Adipocyte (in vitro differentiated cells): ENCODE results near the gene TRIM43.
"Not testable (repeated sequence)": the region's sequence is repeated elsewhere in the genome, so short reads cannot be mapped to it uniquely, and the experiment has no call there.

Experiments used
- DNase-seq: peaks from one replicate; pipeline ENCODE4 v3.0.0-alpha.2; 2015; ENCODE audit warnings: low read depth
- H3K27me3 ChIP-seq: replicated peaks from 2 replicates; pipeline ENCODE4 v1.7.0; 2013; ENCODE audit warnings: mild to moderate bottlenecking, low read length, moderate library complexity; ENCODE audit not compliant: control insufficient read depth, insufficient read depth
- H3K36me3 ChIP-seq: 2 replicates; pipeline ENCODE4 v1.7.0; 2013; ENCODE audit warnings: low read length, mild to moderate bottlenecking, moderate library complexity; ENCODE audit not compliant: control insufficient read depth, insufficient read depth, severe bottlenecking
- H3K4me1 ChIP-seq: 2 replicates; pipeline ENCODE4 v1.7.0; 2013; ENCODE audit warnings: mild to moderate bottlenecking, low read length, moderate library complexity; ENCODE audit not compliant: control insufficient read depth, insufficient read depth
- H3K4me3 ChIP-seq: 2 replicates; pipeline ENCODE4 v1.7.0; 2013; ENCODE audit warnings: mild to moderate bottlenecking, low read length, moderate library complexity
- H3K9ac ChIP-seq: 2 replicates; pipeline ENCODE4 v1.7.0; 2013; ENCODE audit warnings: mild to moderate bottlenecking, low read length, moderate library complexity
- H3K9me3 ChIP-seq: 2 replicates; pipeline ENCODE4 v1.7.0; 2013; ENCODE audit warnings: mild to moderate bottlenecking, low read length, moderate library complexity; ENCODE audit not compliant: control insufficient read depth

The TRIM43 gene

GRCh38 chr2:95595012-95595411, 3.2 kb downstream of the TRIM43 start:
- not testable (repeated sequence) for H3K9ac ChIP-seq, H3K4me3 ChIP-seq, DNase-seq

GRCh38 chr2:95601301-95601700, 9.5 kb downstream of the TRIM43 start:
- not testable (repeated sequence) for H3K36me3 ChIP-seq, H3K9ac ChIP-seq, H3K4me1 ChIP-seq, H3K27me3 ChIP-seq, H3K4me3 ChIP-seq, H3K9me3 ChIP-seq, DNase-seq

More at GRCh38 chr2:95595012-95595411, 3.2 kb downstream of the TRIM43 start:
- not testable (repeated sequence) for H3K4me1 ChIP-seq, H3K27me3 ChIP-seq, H3K9me3 ChIP-seq, H3K36me3 ChIP-seq

GRCh38 chr2:95602146-95602545, 10.3 kb downstream of the TRIM43 start:
- not testable (repeated sequence) for H3K36me3 ChIP-seq, DNase-seq, H3K4me1 ChIP-seq, H3K9me3 ChIP-seq, H3K4me3 ChIP-seq, H3K9ac ChIP-seq, H3K27me3 ChIP-seq

GRCh38 chr2:95608356-95608755, 16.6 kb downstream of the TRIM43 start:
- H3K27me3 ChIP-seq, DNase-seq: not testable (repeated sequence)

GRCh38 chr2:95609764-95610163, 18.0 kb downstream of the TRIM43 start:
- H3K9me3 ChIP-seq, H3K9ac ChIP-seq, H3K27me3 ChIP-seq, H3K36me3 ChIP-seq, H3K4me3 ChIP-seq, DNase-seq, H3K4me1 ChIP-seq: not testable (repeated sequence)

More at GRCh38 chr2:95608356-95608755, 16.6 kb downstream of the TRIM43 start:
- H3K36me3 ChIP-seq, H3K9ac ChIP-seq, H3K9me3 ChIP-seq, H3K4me3 ChIP-seq, H3K4me1 ChIP-seq: not testable (repeated sequence)

- not testable (repeated sequence) for H3K4me1 ChIP-seq, H3K9ac ChIP-seq, H3K4me3 ChIP-seq, H3K36me3 ChIP-seq, DNase-seq, H3K9me3 ChIP-seq, H3K27me3 ChIP-seq
Observed at GRCh38 chr2:95613048-95613447, 21.2 kb downstream of the TRIM43 start.

- H3K27me3 ChIP-seq, H3K9me3 ChIP-seq, H3K9ac ChIP-seq, H3K4me1 ChIP-seq, H3K4me3 ChIP-seq, DNase-seq, H3K36me3 ChIP-seq: not testable (repeated sequence)
Observed at GRCh38 chr2:95622728-95623127, 30.9 kb downstream of the TRIM43 start.

GRCh38 chr2:95630987-95631386, 39.2 kb downstream of the TRIM43 start:
- H3K4me3 ChIP-seq, DNase-seq, H3K36me3 ChIP-seq, H3K9me3 ChIP-seq, H3K27me3 ChIP-seq, H3K4me1 ChIP-seq, H3K9ac ChIP-seq: not testable (repeated sequence)

GRCh38 chr2:95633626-95634259, 41.9 kb downstream of the TRIM43 start:
- H3K36me3 ChIP-seq, DNase-seq, H3K9ac ChIP-seq, H3K27me3 ChIP-seq, H3K4me3 ChIP-seq, H3K9me3 ChIP-seq, H3K4me1 ChIP-seq: not testable (repeated sequence)

- DNase-seq, H3K4me1 ChIP-seq, H3K4me3 ChIP-seq, H3K9me3 ChIP-seq, H3K27me3 ChIP-seq, H3K36me3 ChIP-seq, H3K9ac ChIP-seq: not testable (repeated sequence)
Observed at GRCh38 chr2:95640515-95641288, 48.9 kb downstream of the TRIM43 start.

GRCh38 chr2:95641289-95641575, 49.4 kb downstream of the TRIM43 start:
- DNase-seq, H3K9me3 ChIP-seq, H3K4me3 ChIP-seq, H3K27me3 ChIP-seq, H3K9ac ChIP-seq, H3K36me3 ChIP-seq, H3K4me1 ChIP-seq: not testable (repeated sequence)

- H3K9ac ChIP-seq, H3K9me3 ChIP-seq, H3K4me1 ChIP-seq, H3K36me3 ChIP-seq, H3K27me3 ChIP-seq, H3K4me3 ChIP-seq: not testable (repeated sequence)
- peak; percentile 68 for DNase-seq
Observed at GRCh38 chr2:95641787-95642186, 50.0 kb downstream of the TRIM43 start.
